Fibroblast of pulmonary artery (primary cell): ENCODE data around the gene STPG3.

Experiments
- DNase-seq: peaks from one replicate; pipeline ENCODE4 v3.0.0-alpha.2; 2010; ENCODE audit warnings: low read depth
- H3K4me3 ChIP-seq: replicated peaks from 2 replicates; pipeline ENCODE4 v1.5.1; 2011; ENCODE audit warnings: low read depth, mild to moderate bottlenecking, control low read depth, low read length, moderate library complexity
- CTCF ChIP-seq: IDR thresholded peaks from 2 replicates; pipeline ENCODE4 v1.5.1; 2011; ENCODE audit warnings: mild to moderate bottlenecking, control low read depth, low read length, inconsistent platforms; ENCODE audit errors: missing control alignments

The STPG3 gene

DNA sequence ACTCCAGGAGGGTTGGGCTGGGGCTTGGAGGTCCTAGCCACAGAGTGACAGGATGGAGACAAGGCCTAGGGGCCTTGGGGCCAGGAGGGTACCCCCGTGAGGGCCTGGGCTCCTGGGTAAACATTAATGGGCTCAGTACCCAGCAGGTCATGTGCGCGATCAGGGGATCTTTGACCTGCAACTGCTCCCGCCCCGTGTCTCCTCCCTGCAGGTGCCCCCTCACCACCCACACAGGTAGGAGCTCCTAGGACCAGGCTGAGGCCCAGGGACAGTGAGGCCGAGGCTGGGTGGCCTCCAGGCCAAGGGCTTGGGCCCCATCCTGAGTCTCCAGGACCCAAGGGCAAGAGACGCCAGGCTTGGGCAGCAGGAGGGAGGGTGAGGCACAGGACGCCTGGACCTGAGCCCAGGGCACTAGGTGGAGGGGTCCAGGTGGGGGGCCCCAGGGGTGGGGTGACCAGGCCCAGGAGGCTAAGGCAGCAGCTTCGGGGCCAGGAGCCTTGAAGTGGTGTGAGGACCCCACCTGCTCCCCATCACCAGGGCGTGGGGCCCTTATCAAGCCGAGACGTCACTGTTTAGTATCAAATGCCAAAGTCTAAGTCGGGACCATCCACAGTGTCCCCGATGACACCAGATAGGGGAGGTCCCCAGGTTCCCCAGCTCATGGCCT is 20.2 kb upstream of the STPG3 start, which contains the start of gene SLC34A3:
SLC34A3 (plus strand) TSS at position 197 of the 667 bp plus-strand sequence. CDS start 802 bp downstream, outside the sequence.
- H3K4me3 ChIP-seq: no peak within 1 kb of the TSS
- DNase-seq: no peak
- no peak for TF ChIP-seq CTCF

GRCh38 chr9:137231372-137232039 is 19.6 kb upstream of the STPG3 start:
- no peak overlapping the region for H3K4me3 ChIP-seq
- DNase-seq: no peak

GRCh38 chr9:137232101-137232500 is 19.0 kb upstream of the STPG3 start:
- no peak for TF ChIP-seq CTCF
- no peak overlapping the region for H3K4me3 ChIP-seq
- DNase-seq: no peak

More at GRCh38 chr9:137231372-137232039, 19.6 kb upstream of the STPG3 start:
- no peak for TF ChIP-seq CTCF

- no peak for TF ChIP-seq CTCF
- DNase-seq: no peak
Measured at GRCh38 chr9:137232510-137232909, 18.6 kb upstream of the STPG3 start.

GRCh38 chr9:137233143-137233980 is 17.7 kb upstream of the STPG3 start:
- DNase-seq: no peak
- TF ChIP-seq CTCF: no peak
- no peak overlapping the region for H3K4me3 ChIP-seq

More at GRCh38 chr9:137232510-137232909, 18.6 kb upstream of the STPG3 start:
- H3K4me3 ChIP-seq: no peak overlapping the region

- DNase-seq: no peak
- H3K4me3 ChIP-seq: no peak overlapping the region
- TF ChIP-seq CTCF: no peak
Measured at GRCh38 chr9:137234055-137234697, 16.9 kb upstream of the STPG3 start.
